ENCODE results near the gene PLA1A. TPM values are rescaled to one million over a fixed set of nuclear protein-coding genes. Genes with fewer than 3 reads are reported as not detected.

The PLA1A gene
- total RNA-seq, 1 donor from 2014 or later: not detected

GRCh38 chr3:119624002-119624720 is 26.5 kb downstream of the PLA1A start:
- Mint-ChIP-seq H3K4me3 (no peak overlapping the region), H3K9me3 (peaks cover 5% of the 10 kb centered on the region), H3K36me3 (no peaks in the 10 kb centered on the region), H3K4me1 (peaks cover 1% of the 10 kb centered on the region), H3K27ac (no peak overlapping the region), H3K27me3 (ENCODE audit: low read depth) (no peaks in the 10 kb centered on the region)
- no peak for DNase-seq (ENCODE audit: low spot score in 2 of 2, unreplicated experiment in 2 of 2)
- TF ChIP-seq CTCF (IDR thresholded peaks at IDR 0.05; ENCODE audit: unreplicated experiment): no peak

- Mint-ChIP-seq H3K4me3 (no peak overlapping the region), H3K27ac (no peak overlapping the region), H3K36me3 (no peaks in the 10 kb centered on the region), H3K27me3 (ENCODE audit: low read depth) (no peaks in the 10 kb centered on the region), H3K9me3 (peaks cover 5% of the 10 kb centered on the region), H3K4me1 (peaks cover 8% of the 10 kb centered on the region)
- no peak for DNase-seq (ENCODE audit: low spot score in 2 of 2, unreplicated experiment in 2 of 2)
- no peak for TF ChIP-seq CTCF (IDR thresholded peaks at IDR 0.05; ENCODE audit: unreplicated experiment)
These were observed 27.9 kb downstream of the PLA1A start for GRCh38 chr3:119625451-119626153.

GRCh38 chr3:119626196-119626595 is 28.5 kb downstream of the PLA1A start:
- no peaks in the 10 kb centered on the region for H3K27me3 Mint-ChIP-seq (ENCODE audit: low read depth)
- H3K27ac Mint-ChIP-seq: no peak overlapping the region
- H3K4me1 Mint-ChIP-seq: peaks cover 14% of the 10 kb centered on the region
- no peak overlapping the region for H3K4me3 Mint-ChIP-seq
- no peak for DNase-seq (ENCODE audit: low spot score in 2 of 2, unreplicated experiment in 2 of 2)
- no peaks in the 10 kb centered on the region for H3K36me3 Mint-ChIP-seq
- TF ChIP-seq CTCF (IDR thresholded peaks at IDR 0.05; ENCODE audit: unreplicated experiment): no peak
- H3K9me3 Mint-ChIP-seq: peaks cover 5% of the 10 kb centered on the region

GRCh38 chr3:119627461-119627860 is 29.8 kb downstream of the PLA1A start:
- Mint-ChIP-seq H3K27me3 (ENCODE audit: low read depth) (no peaks in the 10 kb centered on the region), H3K27ac (no peak overlapping the region), H3K4me1 (peaks cover 27% of the 10 kb centered on the region), H3K9me3 (peaks cover 5% of the 10 kb centered on the region), H3K36me3 (no peaks in the 10 kb centered on the region), H3K4me3 (no peak overlapping the region)
- no peak for TF ChIP-seq CTCF (IDR thresholded peaks at IDR 0.05; ENCODE audit: unreplicated experiment)
- no peak for DNase-seq (ENCODE audit: low spot score in 2 of 2, unreplicated experiment in 2 of 2)

GRCh38 chr3:119628390-119628789 is 30.7 kb downstream of the PLA1A start:
- H3K4me3 Mint-ChIP-seq: no peak overlapping the region
- no peaks in the 10 kb centered on the region for H3K36me3 Mint-ChIP-seq
- peaks cover 32% of the 10 kb centered on the region for H3K4me1 Mint-ChIP-seq
- H3K9me3 Mint-ChIP-seq: peaks cover 5% of the 10 kb centered on the region
- no peak overlapping the region for H3K27ac Mint-ChIP-seq
- no peak for TF ChIP-seq CTCF (IDR thresholded peaks at IDR 0.05; ENCODE audit: unreplicated experiment)
- DNase-seq (ENCODE audit: low spot score in 2 of 2, unreplicated experiment in 2 of 2): no peak
- H3K27me3 Mint-ChIP-seq (ENCODE audit: low read depth): no peaks in the 10 kb centered on the region

Data from mesothelial cell of epicardium (in vitro differentiated cells).